GM12878 (cell line): Measurements from ENCODE around the gene OSGEP. TPM values are rescaled to one million over a fixed set of nuclear protein-coding genes. Genes with fewer than 3 reads are reported as not detected.
A peak's percentile ranks its signal among the peaks of the same experiment; 100 is the strongest.

Experiments
- ATF2 ChIP-seq: IDR thresholded peaks from 2 replicates; pipeline ENCODE4 v1.6.1; 2012; ENCODE audit warnings: low read length, inconsistent platforms
- BCL11A ChIP-seq: IDR thresholded peaks from 2 replicates; pipeline ENCODE4 v1.6.1; 2011; ENCODE audit warnings: low read depth, low read length
- BHLHE40 ChIP-seq, 2 experiments: fragments of 450-650 bp in 1 of 2; IDR thresholded peaks; 2 replicates each; pipeline ENCODE4 v1.6.1; 2011 to 2017; ENCODE audit warnings: low read depth in 2 of 2, borderline replicate concordance in 1 of 2, improper control_type of control experiment in 1 of 2, low read length in 1 of 2, mild to moderate bottlenecking in 1 of 2
- CBX3 ChIP-seq: fragments of 200-600 bp; sonication (generic); IDR thresholded peaks from 2 replicates; pipeline ENCODE4 v1.6.1; 2016; ENCODE audit warnings: low read depth, borderline replicate concordance
- CHD2 ChIP-seq: IDR thresholded peaks from 2 replicates; pipeline ENCODE4 v1.6.1; 2011; ENCODE audit warnings: low read depth, low read length, improper control_type of control experiment, borderline replicate concordance
- DPF2 ChIP-seq: fragments of 450-650 bp; IDR thresholded peaks from 2 replicates; pipeline ENCODE4 v1.6.1; 2017; ENCODE audit warnings: mild to moderate bottlenecking
- EP300 ChIP-seq, 2 experiments: fragments of 150-350 bp in 1 of 2; IDR thresholded peaks; 2 replicates each; pipeline ENCODE4 v1.6.1; 2011 to 2012; ENCODE audit warnings: low read depth in 2 of 2, low read length in 2 of 2, borderline replicate concordance in 1 of 2, improper control_type of control experiment in 1 of 2, inconsistent platforms in 1 of 2; ENCODE audit not compliant: control insufficient read depth in 1 of 2
- ESRRA ChIP-seq: IDR thresholded peaks from 2 replicates; pipeline ENCODE4 v1.6.1; 2012; ENCODE audit warnings: mild to moderate bottlenecking, low read length, improper control_type of control experiment
- HDGF ChIP-seq: fragments of 450-650 bp; IDR thresholded peaks from 2 replicates; pipeline ENCODE4 v1.6.1; 2016; ENCODE audit warnings: antibody characterized with exemption
- IKZF2 ChIP-seq, 2 experiments: fragments of 450-650 bp; IDR thresholded peaks; 2 replicates each; pipeline ENCODE4 v1.6.1; 2017; ENCODE audit warnings: mild to moderate bottlenecking in 2 of 2, moderate library complexity in 2 of 2
- IRF4 ChIP-seq: IDR thresholded peaks from 2 replicates; pipeline ENCODE4 v1.6.1; 2011; ENCODE audit warnings: low read depth, low read length
- KDM1A ChIP-seq: fragments of 200-600 bp; sonication (generic); IDR thresholded peaks from 2 replicates; pipeline ENCODE4 v1.6.1; 2016; ENCODE audit warnings: borderline replicate concordance
- MEF2A ChIP-seq: IDR thresholded peaks from 2 replicates; pipeline ENCODE4 v1.6.1; 2011; ENCODE audit warnings: low read depth, mild to moderate bottlenecking, low read length, moderate library complexity; ENCODE audit not compliant: insufficient read depth
- MTA3 ChIP-seq: IDR thresholded peaks from 2 replicates; pipeline ENCODE4 v1.6.1; 2012; ENCODE audit warnings: low read length, inconsistent platforms, borderline replicate concordance
- NBN ChIP-seq: fragments of 450-650 bp; IDR thresholded peaks from 2 replicates; pipeline ENCODE4 v1.6.1; 2016
- NFIC ChIP-seq: IDR thresholded peaks from 2 replicates; pipeline ENCODE4 v1.6.1; 2012; ENCODE audit warnings: low read depth, mild to moderate bottlenecking, inconsistent platforms, low read length, moderate library complexity
- NFYB ChIP-seq: IDR thresholded peaks from 2 replicates; pipeline ENCODE4 v1.6.1; 2011; ENCODE audit warnings: low read depth, mild to moderate bottlenecking, low read length, improper control_type of control experiment, moderate library complexity; ENCODE audit not compliant: insufficient read depth
- NR2C1 ChIP-seq: fragments of 450-650 bp; IDR thresholded peaks from 2 replicates; pipeline ENCODE4 v1.6.1; 2017; ENCODE audit warnings: antibody characterized with exemption, mild to moderate bottlenecking, moderate library complexity
- PAX5 ChIP-seq: IDR thresholded peaks from 2 replicates; pipeline ENCODE4 v1.6.1; 2011; ENCODE audit warnings: low read depth, low read length, borderline replicate concordance
- SMC3 ChIP-seq: IDR thresholded peaks from 2 replicates; pipeline ENCODE4 v1.6.1; 2011; ENCODE audit warnings: low read length, improper control_type of control experiment, borderline replicate concordance
- SPI1 ChIP-seq: IDR thresholded peaks from 2 replicates; pipeline ENCODE4 v1.6.1; 2011; ENCODE audit warnings: low read depth, mild to moderate bottlenecking, low read length, moderate library complexity, borderline replicate concordance; ENCODE audit not compliant: insufficient read depth
- TBL1XR1 ChIP-seq: IDR thresholded peaks from 2 replicates; pipeline ENCODE4 v1.6.1; 2012; ENCODE audit warnings: low read depth, low read length, improper control_type of control experiment
- ZBTB4 ChIP-seq: fragments of 450-650 bp; formaldehyde crosslinking; IDR thresholded peaks from 2 replicates; pipeline ENCODE4 v1.4.0; 2022; ENCODE audit warnings: mild to moderate bottlenecking, moderate library complexity
- ZNF217 ChIP-seq: fragments of 450-650 bp; IDR thresholded peaks from 2 replicates; pipeline ENCODE4 v1.6.1; 2017; ENCODE audit warnings: antibody characterized with exemption, mild to moderate bottlenecking
- polyA plus RNA-seq, 11 experiments: library from polyadenylated mRNA; depleted of rRNA in 4 of 11; unstranded in 6 of 11; stranded (reverse) in 5 of 11; fragments of >200 nt; fragmentation: Nextera tagmentation in 4 of 11; fragmentation: Illumina TruSeq in 1 of 11; extraction: Ambion mirVana in 4 of 11; extraction: Trizol in 1 of 11; gene quantifications; 1 replicate in 1 of 11; 2 replicates in 10 of 11; pipeline versions ENCODE4 v1.2.1 to v1.2.3, GENCODE V29; 2011 to 2016; ENCODE audit warnings: inconsistent platforms in 2 of 11, missing spikeins in 2 of 11, low read depth in 1 of 11
- total RNA-seq, 4 experiments: library from RNA; depleted of rRNA in 3 of 4; stranded (reverse); fragments of >200 nt in 3 of 4; fragmentation: Illumina TruSeq in 1 of 4; extraction: Trizol in 1 of 4; gene quantifications; 2 replicates each; pipeline versions ENCODE4 v1.2.1 to v1.2.3, GENCODE V29; 2013 to 2021
- TF ChIP-seq, protein P1 (sequence below): IDR thresholded peaks from 2 replicates; pipeline ENCODE4 v1.6.1; 2011; ENCODE audit warnings: low read depth, low read length, improper control_type of control experiment, borderline replicate concordance

Gene OSGEP
- total and polyA plus RNA-seq, 10 of the 15 experiments (the other 5 are each of a cell fraction or from before 2014, with no cell fraction given): 47.8 to 88.9 (median 52.8) TPM

DNA sequence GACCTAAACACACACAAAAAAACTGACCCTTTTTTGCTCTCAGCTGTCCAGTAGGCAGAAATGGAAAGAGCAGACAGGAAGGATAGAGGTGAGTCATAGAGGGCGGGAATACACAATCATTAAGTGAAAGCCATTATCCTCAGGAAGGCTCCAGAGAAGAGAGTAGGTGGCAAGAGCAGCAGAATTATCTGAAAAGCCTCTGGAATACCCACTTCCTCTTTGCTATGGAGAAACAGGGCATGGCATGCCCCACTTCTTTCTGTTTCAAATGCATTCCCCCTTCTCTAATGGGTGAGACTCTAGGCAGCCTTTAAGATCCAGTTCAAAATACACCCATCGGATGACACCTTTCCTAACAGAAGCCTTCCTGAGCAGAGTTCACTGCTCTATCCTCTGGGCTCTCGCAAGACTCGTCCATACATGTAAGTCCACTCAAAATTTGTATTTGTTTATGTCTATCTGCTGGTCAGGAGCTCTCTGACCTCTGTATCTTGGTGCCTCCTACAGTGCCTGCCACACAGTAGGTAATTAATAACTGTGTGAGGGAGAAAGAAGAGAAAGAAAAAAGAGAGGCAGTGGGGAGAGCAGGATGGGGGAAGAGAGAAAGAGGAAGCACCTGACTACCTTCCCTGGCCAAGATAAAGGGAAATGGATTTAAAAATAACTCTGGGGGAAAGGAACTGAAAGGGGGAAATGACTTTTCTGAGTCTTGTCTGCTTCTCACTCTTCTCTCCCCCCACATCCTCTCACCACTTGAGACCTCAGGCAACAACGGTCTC lies 27.2 kb downstream of the OSGEP start (continued):
- peak; percentile 76; the same call in 1 of the 2 replicates for TF ChIP-seq ATF2
- peak; percentile 61; the same call in 1 of the 2 replicates for TF ChIP-seq PAX5
- peak; percentile 86 for TF ChIP-seq IRF4
- TF ChIP-seq ZNF217: no peak
- no peak for TF ChIP-seq ESRRA
- TF ChIP-seq EP300 (IDR thresholded peaks at IDR 0.05; ENCODE audit: borderline replicate concordance in 1 of 2, control insufficient read depth in 1 of 2, low read depth in 2 of 2, low read length in 2 of 2): peak; percentile 42 to 74; a peak in 2 of 4 replicates
- TF ChIP-seq CBX3: no peak
- peak; percentile 88; the same call in 1 of the 2 replicates for TF ChIP-seq DPF2
- peak; percentile 73; the same call in 1 of the 2 replicates for TF ChIP-seq BCL11A
- peak; percentile 94 to 95 for TF ChIP-seq IKZF2 (IDR thresholded peaks at IDR 0.05)
- TF ChIP-seq NR2C1: no peak
- TF ChIP-seq MTA3: peak; percentile 78; the same call in 1 of the 2 replicates
- TF ChIP-seq ZBTB4 (CRISPR knock-in tag): no peak
- TF ChIP-seq MEF2A: peak; percentile 97
- TF ChIP-seq SPI1: peak; percentile 95
- TF ChIP-seq CHD2: 0 out of 2 replicates have a peak, but pooled peaks have one; percentile 21
- no peak for TF ChIP-seq HDGF
- peak in 1 of 2 experiments; percentile 68; a peak in 2 of 4 replicates for TF ChIP-seq BHLHE40 (IDR thresholded peaks at IDR 0.05; ENCODE audit: borderline replicate concordance in 1 of 2, low read depth in 2 of 2, low read length in 1 of 2)
- no peak for TF ChIP-seq SMC3
- TF ChIP-seq TBL1XR1: 0 out of 2 replicates have a peak, but pooled peaks have one; percentile 39
- TF ChIP-seq KDM1A: no peak
- no peak for TF ChIP-seq NFYB
- TF ChIP-seq NFIC: peak; percentile 91
- TF ChIP-seq NBN: peak; percentile 36; the same call in 1 of the 2 replicates
- TF ChIP-seq, protein P1, sequence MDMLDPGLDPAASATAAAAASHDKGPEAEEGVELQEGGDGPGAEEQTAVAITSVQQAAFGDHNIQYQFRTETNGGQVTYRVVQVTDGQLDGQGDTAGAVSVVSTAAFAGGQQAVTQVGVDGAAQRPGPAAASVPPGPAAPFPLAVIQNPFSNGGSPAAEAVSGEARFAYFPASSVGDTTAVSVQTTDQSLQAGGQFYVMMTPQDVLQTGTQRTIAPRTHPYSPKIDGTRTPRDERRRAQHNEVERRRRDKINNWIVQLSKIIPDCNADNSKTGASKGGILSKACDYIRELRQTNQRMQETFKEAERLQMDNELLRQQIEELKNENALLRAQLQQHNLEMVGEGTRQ: no peak; the same call in 1 of the 2 replicates
